ENCODE data around the gene FIG4.

Gene FIG4

DNA sequence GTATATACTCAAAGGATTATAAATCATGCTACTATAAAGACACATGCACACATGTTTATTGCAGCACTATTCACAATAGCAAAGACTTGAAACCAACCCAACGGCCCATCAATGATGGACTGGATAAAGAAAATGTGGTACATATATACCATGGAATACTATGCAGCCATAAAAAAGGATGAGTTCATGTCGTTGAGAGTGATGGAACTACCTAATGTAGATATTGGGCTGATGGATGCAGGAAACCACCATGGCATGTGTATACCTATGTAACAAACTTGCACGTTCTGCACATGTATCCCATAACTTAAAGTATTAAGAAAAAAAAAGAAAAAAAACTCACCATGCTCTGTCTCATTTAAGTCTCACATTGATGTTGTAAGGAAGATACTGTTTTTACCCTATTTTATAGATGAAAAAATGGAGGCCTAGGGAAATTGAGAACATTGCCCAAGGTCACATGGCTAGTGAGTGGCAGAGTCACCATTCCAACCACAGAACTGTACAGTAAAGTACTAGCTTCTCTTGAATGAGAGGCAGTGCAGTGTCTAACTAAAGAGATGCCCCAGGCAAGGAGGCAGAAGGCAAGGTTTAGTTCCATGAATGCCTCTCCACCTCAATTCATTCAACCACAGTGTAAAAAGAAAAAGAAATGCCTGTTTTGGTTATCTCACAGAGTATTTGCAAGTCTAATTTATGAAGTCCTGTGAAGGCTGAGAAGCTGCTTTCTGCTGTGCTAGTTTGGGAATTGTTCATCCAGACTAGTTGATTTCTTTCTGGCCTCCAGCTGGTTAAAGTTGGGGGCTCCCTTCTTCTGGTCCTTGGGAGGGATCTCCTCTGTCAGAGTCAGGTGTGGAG, 68.2 kb downstream of the FIG4 start:
- Histone ChIP-seq H3K4me1 (ENCODE audit: control insufficient read depth, insufficient read depth, low read length, poor library complexity, severe bottlenecking) (no peaks in the 10 kb centered on the region), H3K27ac (ENCODE audit: low read depth, low read length, severe bottlenecking) (no peak overlapping the region), H3K9me3 (ENCODE audit: control insufficient read depth, low read length) (no peaks in the 10 kb centered on the region), H3K4me3 (ENCODE audit: extremely low read depth, insufficient read depth, low read length, poor library complexity, severe bottlenecking) (no peak overlapping the region), H3K36me3 (ENCODE audit: control insufficient read depth, insufficient read depth, low read length) (no peaks in the 10 kb centered on the region)
- WGBS, 2 experiments (ENCODE audit: insufficient coverage in 2 of 2), result no CpG with 5 or more reads among the region's 3 CpGs

DNA sequence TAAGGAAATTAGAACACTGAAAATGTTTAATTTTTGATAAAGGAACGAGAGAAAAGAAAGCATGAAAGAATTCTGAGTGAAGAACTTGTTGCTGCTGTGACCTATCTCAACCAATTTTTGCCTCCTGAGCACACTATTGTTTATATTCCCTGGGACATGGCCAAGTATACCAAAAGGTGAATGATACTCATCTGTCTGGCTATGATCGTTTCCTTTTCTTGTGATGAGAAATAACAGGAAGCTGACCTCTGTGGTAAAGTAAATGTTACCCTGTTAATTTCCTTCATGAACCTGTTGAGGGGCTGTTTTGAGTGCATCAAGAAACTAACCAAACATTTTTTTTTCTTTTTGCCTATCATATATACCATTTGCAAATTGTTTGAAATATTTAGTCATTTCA, 69.1 kb downstream of the FIG4 start:
- no peaks in the 10 kb centered on the region for H3K4me1 ChIP-seq (ENCODE audit: control insufficient read depth, insufficient read depth, low read length, poor library complexity, severe bottlenecking)
- no peak overlapping the region for H3K4me3 ChIP-seq (ENCODE audit: extremely low read depth, insufficient read depth, low read length, poor library complexity, severe bottlenecking)
- WGBS, 2 experiments (ENCODE audit: insufficient coverage in 2 of 2), result 86 to 100% methylated on average over 1 of the region's 2 CpGs
- no peaks in the 10 kb centered on the region for H3K9me3 ChIP-seq (ENCODE audit: control insufficient read depth, low read length)
- H3K36me3 ChIP-seq (ENCODE audit: control insufficient read depth, insufficient read depth, low read length), result no peaks in the 10 kb centered on the region
- no peak overlapping the region for H3K27ac ChIP-seq (ENCODE audit: low read depth, low read length, severe bottlenecking)

DNA sequence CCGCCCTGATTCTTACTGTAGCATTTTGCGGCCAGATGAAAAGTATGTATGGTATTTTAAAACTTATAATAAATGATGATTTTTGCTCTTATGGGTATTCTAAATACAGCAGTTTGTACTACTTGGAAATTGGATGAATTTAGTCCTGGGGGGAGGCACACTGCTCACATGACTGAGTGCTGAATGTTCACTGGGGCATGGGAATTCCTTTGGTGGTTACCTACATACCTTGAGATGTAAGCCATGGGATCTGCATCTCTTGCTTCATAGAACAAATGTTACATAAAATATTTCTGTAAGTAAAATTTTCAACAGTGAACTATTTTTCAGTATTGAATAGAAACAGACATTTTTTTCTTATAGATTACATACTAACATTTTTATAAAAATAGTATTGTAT, 71.1 kb downstream of the FIG4 start:
- Histone ChIP-seq H3K4me1 (ENCODE audit: control insufficient read depth, insufficient read depth, low read length, poor library complexity, severe bottlenecking) (no peaks in the 10 kb centered on the region), H3K36me3 (ENCODE audit: control insufficient read depth, insufficient read depth, low read length) (no peaks in the 10 kb centered on the region), H3K9me3 (ENCODE audit: control insufficient read depth, low read length) (no peaks in the 10 kb centered on the region), H3K27ac (ENCODE audit: low read depth, low read length, severe bottlenecking) (no peak overlapping the region), H3K4me3 (ENCODE audit: extremely low read depth, insufficient read depth, low read length, poor library complexity, severe bottlenecking) (no peak overlapping the region)
- WGBS, 2 experiments (ENCODE audit: insufficient coverage in 2 of 2), result 100% methylated on average over 2 of the region's 2 CpGs; no CpG with 5 or more reads in 1 of the 2 experiments

DNA sequence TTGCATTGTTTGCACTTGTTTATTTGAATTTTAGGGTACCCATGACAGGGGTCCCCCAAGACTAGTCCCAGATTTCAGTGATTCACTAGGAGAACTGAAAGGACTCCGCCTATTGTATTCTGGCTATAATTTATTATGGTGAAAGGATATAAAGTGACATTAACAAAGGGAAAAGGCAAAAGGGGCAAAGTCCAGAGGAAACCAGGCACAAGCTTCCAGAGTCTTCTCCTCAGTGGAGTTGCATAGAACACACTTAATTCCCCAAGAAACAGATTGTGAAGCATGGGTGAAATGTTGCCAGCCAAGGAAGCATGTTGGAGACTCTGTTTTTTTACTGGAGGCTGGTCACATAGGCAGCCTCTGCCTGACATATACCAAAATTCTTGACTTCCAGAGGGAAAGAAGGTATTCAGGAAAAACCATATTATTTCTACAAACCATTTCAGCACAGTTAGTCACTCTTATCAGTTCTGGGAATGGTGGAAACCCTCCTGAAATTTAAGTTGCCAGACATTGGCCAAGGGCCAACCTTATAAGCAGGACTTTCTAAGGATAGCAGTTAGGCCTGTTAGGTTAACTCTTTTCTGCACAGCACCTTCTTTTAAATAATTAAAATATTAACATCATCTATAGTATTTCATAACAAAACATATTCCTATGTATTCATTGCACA, 71.8 kb downstream of the FIG4 start:
- no peak overlapping the region for H3K4me3 ChIP-seq (ENCODE audit: extremely low read depth, insufficient read depth, low read length, poor library complexity, severe bottlenecking)
- no peaks in the 10 kb centered on the region for H3K4me1 ChIP-seq (ENCODE audit: control insufficient read depth, insufficient read depth, low read length, poor library complexity, severe bottlenecking)
- H3K36me3 ChIP-seq (ENCODE audit: control insufficient read depth, insufficient read depth, low read length), result peaks cover 2% of the 10 kb centered on the region
- no peaks in the 10 kb centered on the region for H3K9me3 ChIP-seq (ENCODE audit: control insufficient read depth, low read length)
- no peak overlapping the region for H3K27ac ChIP-seq (ENCODE audit: low read depth, low read length, severe bottlenecking)
- 100% methylated on average over 1 of the region's 1 CpG; no CpG with 5 or more reads in 1 of the 2 experiments for WGBS, 2 experiments (ENCODE audit: insufficient coverage in 2 of 2)

DNA sequence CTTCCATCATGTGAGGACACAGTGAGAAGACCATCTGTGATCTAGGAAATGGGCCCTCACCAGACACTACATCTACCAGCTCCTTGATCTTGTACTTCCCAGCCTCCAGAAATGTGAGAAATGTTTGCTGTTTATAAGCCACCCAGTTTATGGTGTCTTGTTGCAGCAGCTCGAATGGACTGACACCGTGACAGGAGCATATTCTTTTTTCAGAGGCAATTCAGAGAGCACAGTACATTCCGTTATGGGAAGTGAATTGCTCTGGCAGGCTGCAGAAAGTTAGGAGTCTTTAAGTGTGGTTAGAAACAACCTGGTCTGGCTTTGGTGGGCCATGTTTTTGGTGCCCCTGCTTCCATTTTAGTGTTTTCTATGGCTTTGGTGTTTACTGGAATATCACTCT, 75.1 kb downstream of the FIG4 start:
- H3K9me3 ChIP-seq (ENCODE audit: control insufficient read depth, low read length), result no peaks in the 10 kb centered on the region
- H3K27ac ChIP-seq (ENCODE audit: low read depth, low read length, severe bottlenecking), result no peak overlapping the region
- no peaks in the 10 kb centered on the region for H3K4me1 ChIP-seq (ENCODE audit: control insufficient read depth, insufficient read depth, low read length, poor library complexity, severe bottlenecking)
- peaks cover 4% of the 10 kb centered on the region for H3K36me3 ChIP-seq (ENCODE audit: control insufficient read depth, insufficient read depth, low read length)
- no peak overlapping the region for H3K4me3 ChIP-seq (ENCODE audit: extremely low read depth, insufficient read depth, low read length, poor library complexity, severe bottlenecking)
- WGBS, 2 experiments (ENCODE audit: insufficient coverage in 2 of 2), result 89 to 93% methylated on average over 2 to 3 of the region's 3 CpGs

DNA sequence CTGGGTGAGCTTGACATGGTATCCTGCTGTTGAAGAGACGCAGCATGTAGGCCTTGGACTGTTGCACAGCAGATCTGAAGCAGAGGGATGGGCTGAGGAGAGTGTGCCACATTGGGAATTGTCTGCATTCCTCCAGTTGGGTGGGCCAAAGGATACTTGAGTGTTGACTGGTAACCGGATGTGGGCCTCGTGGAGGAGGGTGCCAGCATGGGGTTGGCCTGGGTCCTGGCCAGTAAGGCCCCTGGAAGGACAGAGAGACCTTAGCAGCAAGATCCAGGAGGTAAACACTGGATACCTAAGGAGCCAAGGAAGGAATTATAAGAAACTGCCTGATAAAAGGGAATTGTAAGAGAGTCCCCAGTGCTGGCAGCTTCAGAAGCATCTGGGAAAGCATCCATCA, 76.9 kb downstream of the FIG4 start:
- H3K4me1 ChIP-seq (ENCODE audit: control insufficient read depth, insufficient read depth, low read length, poor library complexity, severe bottlenecking), result no peaks in the 10 kb centered on the region
- H3K4me3 ChIP-seq (ENCODE audit: extremely low read depth, insufficient read depth, low read length, poor library complexity, severe bottlenecking), result no peak overlapping the region
- peaks cover 4% of the 10 kb centered on the region for H3K36me3 ChIP-seq (ENCODE audit: control insufficient read depth, insufficient read depth, low read length)
- H3K27ac ChIP-seq (ENCODE audit: low read depth, low read length, severe bottlenecking), result no peak overlapping the region
- 90 to 98% methylated on average over 3 of the region's 3 CpGs for WGBS, 2 experiments (ENCODE audit: insufficient coverage in 2 of 2)
- H3K9me3 ChIP-seq (ENCODE audit: control insufficient read depth, low read length), result no peaks in the 10 kb centered on the region

DNA sequence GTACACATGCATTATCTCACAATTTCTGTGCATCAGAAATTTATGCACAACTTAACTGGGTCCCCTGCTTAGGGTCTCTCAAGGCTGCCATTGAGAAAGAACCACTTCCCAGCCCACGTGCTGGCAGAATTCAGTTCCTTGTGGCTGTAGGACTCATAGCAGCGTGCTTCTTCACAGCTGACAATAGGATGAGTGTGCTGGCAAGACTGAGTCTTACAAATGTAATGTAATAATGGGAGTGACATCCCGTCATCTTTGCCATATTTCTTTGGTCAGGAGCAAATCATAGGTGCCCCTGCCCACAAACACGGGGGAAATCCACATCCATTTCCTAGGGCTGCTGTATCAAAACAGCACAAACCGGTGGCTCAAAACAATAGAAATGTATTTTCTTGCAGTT, 77.4 kb downstream of the FIG4 start:
- no peak overlapping the region for H3K27ac ChIP-seq (ENCODE audit: low read depth, low read length, severe bottlenecking)
- 98 to 100% methylated on average over 3 to 4 of the region's 5 CpGs for WGBS, 2 experiments (ENCODE audit: insufficient coverage in 2 of 2)

DNA sequence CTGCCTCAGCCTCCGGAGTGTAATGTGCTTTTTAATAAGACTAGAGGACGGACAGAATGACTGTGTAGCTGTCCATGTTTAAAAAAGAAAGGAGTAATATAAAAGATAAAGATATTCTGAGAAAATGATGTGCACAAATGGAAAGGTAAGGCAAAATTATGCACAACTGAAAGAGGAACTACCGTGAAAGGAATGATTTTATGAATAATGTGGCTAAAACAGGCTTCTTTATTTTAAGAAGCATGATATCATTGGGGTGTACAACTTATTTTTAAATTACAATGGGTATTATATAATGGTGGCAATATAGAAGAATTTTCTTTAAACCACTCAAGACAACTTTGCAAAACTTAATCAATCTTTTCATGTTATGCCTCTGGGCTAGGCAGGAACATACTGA, 78.1 kb downstream of the FIG4 start:
- no peak overlapping the region for H3K27ac ChIP-seq (ENCODE audit: low read depth, low read length, severe bottlenecking)
- H3K9me3 ChIP-seq (ENCODE audit: control insufficient read depth, low read length), result no peaks in the 10 kb centered on the region
- no peaks in the 10 kb centered on the region for H3K4me1 ChIP-seq (ENCODE audit: control insufficient read depth, insufficient read depth, low read length, poor library complexity, severe bottlenecking)
- peaks cover 4% of the 10 kb centered on the region for H3K36me3 ChIP-seq (ENCODE audit: control insufficient read depth, insufficient read depth, low read length)
- 90 to 92% methylated on average over 3 of the region's 3 CpGs for WGBS, 2 experiments (ENCODE audit: insufficient coverage in 2 of 2)
- no peak overlapping the region for H3K4me3 ChIP-seq (ENCODE audit: extremely low read depth, insufficient read depth, low read length, poor library complexity, severe bottlenecking)

More for the DNA sequence above, 77.4 kb downstream of the FIG4 start:
- Histone ChIP-seq H3K36me3 (ENCODE audit: control insufficient read depth, insufficient read depth, low read length) (peaks cover 4% of the 10 kb centered on the region), H3K9me3 (ENCODE audit: control insufficient read depth, low read length) (no peaks in the 10 kb centered on the region), H3K4me1 (ENCODE audit: control insufficient read depth, insufficient read depth, low read length, poor library complexity, severe bottlenecking) (no peaks in the 10 kb centered on the region), H3K4me3 (ENCODE audit: extremely low read depth, insufficient read depth, low read length, poor library complexity, severe bottlenecking) (no peak overlapping the region)

DNA sequence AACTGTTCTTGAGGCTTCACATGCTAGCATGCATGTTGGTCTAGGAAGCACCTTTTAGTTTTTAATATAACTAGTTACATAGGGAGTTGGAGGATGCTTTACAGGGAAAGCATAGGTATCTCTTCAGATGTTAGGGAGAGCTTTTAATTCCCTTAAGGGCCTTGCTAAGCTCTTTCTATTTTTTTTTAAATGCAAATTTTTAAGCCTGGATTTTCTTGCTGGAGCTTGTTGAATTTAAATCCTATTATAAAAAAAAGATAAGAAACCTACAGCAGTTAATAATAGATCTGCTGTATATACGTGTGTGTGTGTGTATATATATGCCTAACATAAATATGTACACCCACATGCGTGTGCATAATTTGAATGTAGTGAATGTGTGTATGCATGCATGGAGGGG, 79.0 kb downstream of the FIG4 start:
- no CpG with 5 or more reads among the region's 2 CpGs for WGBS, 2 experiments (ENCODE audit: insufficient coverage in 2 of 2)
- H3K4me3 ChIP-seq (ENCODE audit: extremely low read depth, insufficient read depth, low read length, poor library complexity, severe bottlenecking), result no peak overlapping the region
- H3K9me3 ChIP-seq (ENCODE audit: control insufficient read depth, low read length), result no peaks in the 10 kb centered on the region
- H3K36me3 ChIP-seq (ENCODE audit: control insufficient read depth, insufficient read depth, low read length), result peaks cover 4% of the 10 kb centered on the region
- no peaks in the 10 kb centered on the region for H3K4me1 ChIP-seq (ENCODE audit: control insufficient read depth, insufficient read depth, low read length, poor library complexity, severe bottlenecking)
- no peak overlapping the region for H3K27ac ChIP-seq (ENCODE audit: low read depth, low read length, severe bottlenecking)

DNA sequence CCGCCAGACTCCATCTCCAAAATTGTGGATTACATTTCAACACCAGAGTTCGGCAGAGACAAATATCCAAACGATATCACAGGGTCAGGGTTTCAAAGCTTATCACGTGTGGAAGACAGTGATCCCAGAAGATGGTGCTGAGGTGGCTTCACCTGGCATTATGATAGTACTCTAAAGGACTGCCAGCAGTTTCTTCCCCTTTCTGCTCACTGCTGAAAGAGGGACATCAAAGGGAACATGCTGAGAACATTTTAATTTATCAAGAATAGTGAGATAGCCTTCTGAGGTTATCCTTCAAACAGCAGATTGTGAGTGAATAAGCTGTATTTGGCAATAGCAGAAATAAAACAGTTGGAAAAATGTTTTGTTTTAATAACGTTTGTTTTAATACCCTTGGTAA, 79.7 kb downstream of the FIG4 start:
- Histone ChIP-seq H3K36me3 (ENCODE audit: control insufficient read depth, insufficient read depth, low read length) (peaks cover 4% of the 10 kb centered on the region), H3K9me3 (ENCODE audit: control insufficient read depth, low read length) (no peaks in the 10 kb centered on the region), H3K4me3 (ENCODE audit: extremely low read depth, insufficient read depth, low read length, poor library complexity, severe bottlenecking) (no peak overlapping the region), H3K27ac (ENCODE audit: low read depth, low read length, severe bottlenecking) (no peak overlapping the region), H3K4me1 (ENCODE audit: control insufficient read depth, insufficient read depth, low read length, poor library complexity, severe bottlenecking) (no peaks in the 10 kb centered on the region)
- WGBS, 2 experiments (ENCODE audit: insufficient coverage in 2 of 2), result 90 to 94% methylated on average over 4 to 5 of the region's 5 CpGs

All from mesodermal cell (in vitro differentiated cells).